Heart right ventricle (tissue), 16 donors: Measurements from ENCODE around the gene GPR137B. TPM values are rescaled to one million over a fixed set of nuclear protein-coding genes. Genes with fewer than 3 reads are reported as not detected.

Source experiments
- ATAC-seq, 8 donors: fragments of 200-7000 bp; cut with Tn5 transposase; one replicate each; pipeline ENCODE4 v1.9.1; 2020; ENCODE audit warnings: mild to moderate bottlenecking in 8 of 8, moderate library complexity in 8 of 8, moderate number of reproducible peaks in 1 of 8
- DNase-seq, 2 donors: peaks; one replicate each; pipeline ENCODE4 v3.0.0-alpha.2; 2020
- H3K27ac ChIP-seq, 10 donors: fragments of 200-600 bp; sonication (generic) in 2 of 10; one replicate each; pipeline versions ENCODE4 v1.5.0 to v1.8.0; 2020 to 2022; ENCODE audit warnings: mild to moderate bottlenecking in 3 of 10
- H3K27me3 ChIP-seq, 7 donors: fragments of 200-600 bp; one replicate each; pipeline ENCODE4 v1.8.0; 2021 to 2022; ENCODE audit warnings: mild to moderate bottlenecking in 2 of 7
- H3K36me3 ChIP-seq, 9 donors: fragments of 200-600 bp; sonication (generic) in 1 of 9; one replicate each; pipeline versions ENCODE4 v1.5.0 to v1.8.0; 2020 to 2022; ENCODE audit warnings: mild to moderate bottlenecking in 2 of 9
- H3K4me1 ChIP-seq, 9 donors: fragments of 200-600 bp; sonication (generic) in 1 of 9; one replicate each; pipeline versions ENCODE4 v1.5.0 to v1.8.0; 2020 to 2022; ENCODE audit warnings: mild to moderate bottlenecking in 4 of 9
- H3K4me3 ChIP-seq, 10 donors: fragments of 200-600 bp; sonication (generic) in 2 of 10; one replicate each; pipeline versions ENCODE4 v1.5.0 to v1.8.0; 2020 to 2022; ENCODE audit warnings: mild to moderate bottlenecking in 7 of 10, moderate library complexity in 2 of 10
- H3K9me3 ChIP-seq, 11 donors: fragments of 200-600 bp in 10 of 11; sonication (generic) in 2 of 11; one replicate each; pipeline versions ENCODE4 v1.5.0 to v1.8.0; 2013 to 2022; ENCODE audit warnings: mild to moderate bottlenecking in 2 of 11, control low read depth in 1 of 11, moderate library complexity in 1 of 11
- CTCF ChIP-seq, 9 donors: fragments of 200-600 bp; sonication (generic) in 2 of 9; IDR thresholded peaks; one replicate each; pipeline versions ENCODE4 v1.5.0 to v1.8.0; 2021 to 2022; ENCODE audit warnings: antibody characterized with exemption in 9 of 9, mild to moderate bottlenecking in 5 of 9, moderate library complexity in 1 of 9
- WGBS, 2 donors: extraction: QIAGEN DNeasy Blood & Tissue Kit; methylation state at CpG; one replicate each; pipeline ENCODE4 v1.1.7; 2013; ENCODE audit warnings: inconsistent platforms in 1 of 2; 5-methylcytosine and 5-hydroxymethylcytosine counted together
- intact Hi-C, 10 donors: fragments of 100-400 bp; cut with DNase I; formaldehyde crosslinking; loops; one replicate each; pipeline versions ENCODE4 v1.11.1 to v1.14.2; 2022
- polyA plus RNA-seq, 2 donors: library from polyadenylated mRNA; stranded (reverse); fragments of 200-250 nt; gene quantifications; one replicate each; pipeline ENCODE4 v1.2.3, GENCODE V29; 2013
- total RNA-seq, 10 donors: library from RNA; stranded (reverse); fragmentation: NEBNext Ultra II Directional in 3 of 10; extraction: Animal tissue kit (Norgen Biotek cat#: 25700) in 3 of 10; gene quantifications; one replicate each; pipeline versions ENCODE4 v1.2.1 to v1.2.4, GENCODE V29; 2021 to 2023
- donor health status: Arrhythmogenic right ventricular cardiomyopathy.
- donor health status: ischemic (EF 13 %, LVEDD 7.1; RV severe dilation, severe dysfunction).
- donor health status: healthy with polysubstance abuse.
- donor health status: DM: no; HTN: yes; CAD: no.
- donor health status: DM: no; HTN: no; CAD: no.
- donor health status: ischemic (EF 25% LVEDD 6.9; RV normal size, moderate dysfunction).
- donor health status: ischemic (EF 25% LVEDD 5.7; RV mildly dilated, moderate dysfunction).
- donor health status: healthy.
- donor health status: DM: yes; HTN: yes; CAD: no.
- donor health status: Ischemic cardiomyopathy.
- donor health status: ischemic (EF 35%, LVEDD 5.7; RV mildly dilated, moderate dysfunction).
- donor health status: nonischemic (EF 11% LVEDD 7.7; RV severe dilation, severe dysfunction).
- donor health status: DM: yes; HTN: yes; CAD: no.
- donor health status: PGD.
- donor health status: ischemic (EF 29% LVEDD 5.4; RV normal size, mild dysfunction).
- donor health status: nonischemic (EF 23%, LVEDD 6.1; RV moderate dilation, normal function).

GPR137B gene
- total and polyA plus RNA-seq, 12 donors = 10.6 to 51.4 (median 32.7) TPM

- WGBS, 2 donors = 96 to 100% methylated on average over 1 of the region's 1 CpG
- no peaks in the 10 kb centered on the region for H3K27me3 ChIP-seq
- DNase-seq (no peak), ATAC-seq (no peak)
- H3K4me1 ChIP-seq = peaks cover 0 to 4% (median 0%) of the 10 kb centered on the region in 9 donors
- intact Hi-C loops = no loop called here
- H3K36me3 ChIP-seq = no peaks in the 10 kb centered on the region
- H3K9me3 ChIP-seq = peaks cover 0 to 17% (median 0%) of the 10 kb centered on the region in 11 donors
- TF ChIP-seq CTCF (IDR thresholded peaks at IDR 0.05) = no peak
- no peak overlapping the region for H3K4me3 ChIP-seq
- no peak overlapping the region for H3K27ac ChIP-seq
Observed at GRCh38 chr1:236098267-236098666, 44.1 kb upstream of the GPR137B start.

- Histone ChIP-seq H3K36me3 (no peaks in the 10 kb centered on the region), H3K4me1 (peaks cover 0 to 7% (median 0%) of the 10 kb centered on the region in 9 donors), H3K4me3 (no peak overlapping the region), H3K27me3 (no peaks in the 10 kb centered on the region), H3K9me3 (peaks cover 0 to 17% (median 0%) of the 10 kb centered on the region in 11 donors), H3K27ac (no peak overlapping the region)
- 55% methylated on average over 12 of the region's 12 CpGs for WGBS, 2 donors
- intact Hi-C loops = no loop called here
- ATAC-seq (peak in 3 of 8 donors; percentile 30 to 45 (median 31)), DNase-seq (no peak)
- no peak for TF ChIP-seq CTCF (IDR thresholded peaks at IDR 0.05)
Observed at GRCh38 chr1:236099355-236099974, 42.9 kb upstream of the GPR137B start.

- Histone ChIP-seq H3K27me3 (no peaks in the 10 kb centered on the region), H3K4me1 (peaks cover 0 to 7% (median 0%) of the 10 kb centered on the region in 9 donors), H3K9me3 (peaks cover 0 to 16% (median 0%) of the 10 kb centered on the region in 11 donors), H3K4me3 (no peak overlapping the region), H3K27ac (no peak overlapping the region), H3K36me3 (no peaks in the 10 kb centered on the region)
- no peak for DNase-seq
- intact Hi-C loops = loop anchor here in 9 of 10 donors (10.0 kb wide), 5 partner anchors 184 to 764 kb away; partner anchors contain the start of genes ERO1B (in 2 of the 9) and LGALS8 (in 2 of the 9)
- WGBS, 2 donors = 92 to 93% methylated on average over 15 of the region's 15 CpGs
- TF ChIP-seq CTCF (IDR thresholded peaks at IDR 0.05) = no peak
- ATAC-seq = no peak
Observed at GRCh38 chr1:236100799-236101198, 41.5 kb upstream of the GPR137B start.

GRCh38 chr1:236101233-236102200 is 40.8 kb upstream of the GPR137B start:
- no peaks in the 10 kb centered on the region for H3K27me3 ChIP-seq
- H3K4me1 ChIP-seq = peaks cover 0 to 7% (median 0%) of the 10 kb centered on the region in 9 donors
- no peak overlapping the region for H3K27ac ChIP-seq
- H3K4me3 ChIP-seq = no peak overlapping the region
- DNase-seq (no peak), ATAC-seq (no peak)
- H3K9me3 ChIP-seq = peaks cover 0 to 9% (median 0%) of the 10 kb centered on the region in 11 donors
- no peaks in the 10 kb centered on the region for H3K36me3 ChIP-seq
- no peak for TF ChIP-seq CTCF (IDR thresholded peaks at IDR 0.05)
- intact Hi-C loops = loop anchor here in 9 of 10 donors (10.0 kb wide), 5 partner anchors 183 to 763 kb away; partner anchors contain the start of genes ERO1B (in 2 of the 9) and LGALS8 (in 2 of the 9)
- 91 to 93% methylated on average over 10 of the region's 10 CpGs for WGBS, 2 donors
